SHP77 treated with DMSO at 0.1 percent for 48 hours (cell line): ENCODE data around the gene ALLC.

Experiments used
- DNase-seq: peaks from one replicate; lab custom pipeline; 2025; lab: John Stamatoyannopoulos, UW

The ALLC gene

DNA sequence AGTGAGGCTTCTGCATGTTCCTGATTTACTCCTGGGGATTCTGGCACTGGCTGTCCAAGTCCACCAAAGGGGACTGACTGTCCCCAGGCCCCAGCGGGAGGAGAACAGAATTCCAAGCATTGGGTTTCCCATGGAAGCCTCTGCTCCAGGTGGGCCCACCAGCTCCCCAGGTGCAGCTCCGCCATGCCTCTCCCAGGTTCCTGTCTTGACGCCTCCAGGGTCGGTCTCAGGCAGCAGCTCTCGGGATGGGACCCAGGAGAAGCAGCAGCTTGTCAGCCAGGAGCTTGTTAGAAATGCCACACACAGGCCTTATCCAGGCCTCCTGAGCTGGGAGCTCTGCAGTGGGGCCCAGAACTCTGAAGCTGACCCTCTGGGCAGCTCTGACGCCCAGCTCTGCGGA, 93.3 kb downstream of the ALLC start:
- no peak for DNase-seq

DNA sequence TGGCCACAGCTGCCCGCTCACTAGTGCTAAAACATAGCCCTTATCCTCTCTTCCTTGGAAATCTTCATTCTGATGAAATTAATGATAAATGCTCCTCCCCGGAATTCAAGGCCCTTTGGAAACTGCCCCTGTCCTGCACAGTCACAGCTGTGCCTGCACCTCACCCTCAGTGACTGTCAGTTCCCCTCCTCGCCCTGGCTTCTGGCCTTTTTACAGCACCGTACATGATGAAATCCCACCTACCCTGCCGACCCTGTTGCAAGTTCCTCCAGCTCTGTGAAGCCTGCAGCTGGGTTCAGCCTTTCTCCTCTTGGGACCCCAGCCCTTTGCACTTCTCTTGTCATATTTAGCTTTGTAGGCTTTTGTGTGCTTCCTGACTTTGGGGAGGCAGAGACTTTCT, 93.8 kb downstream of the ALLC start:
- DNase-seq: no peak
